H9 (cell line): ENCODE measurements around the gene BHLHE23. TPM values are rescaled to one million over a fixed set of nuclear protein-coding genes. Genes with fewer than 3 reads are reported as not detected.

Source experiments
- DNase-seq: peaks from one replicate; pipeline ENCODE4 v3.0.0-alpha.2; 2017
- H2AFZ ChIP-seq: one replicate; pipeline ENCODE4 v1.6.1; 2013; ENCODE audit warnings: mild to moderate bottlenecking, low read length, control low read depth, moderate library complexity
- H2AK5ac ChIP-seq: 2 replicates; pipeline ENCODE4 v1.6.1; 2013; ENCODE audit warnings: low read length, control low read depth, mixed read lengths; ENCODE audit not compliant: insufficient read length
- H2BK120ac ChIP-seq: one replicate; pipeline ENCODE4 v1.6.1; 2013; ENCODE audit warnings: low read depth, mild to moderate bottlenecking, low read length, control low read depth, inconsistent platforms; ENCODE audit not compliant: poor library complexity, severe bottlenecking
- H2BK12ac ChIP-seq: 2 replicates; pipeline ENCODE4 v1.6.1; 2013; ENCODE audit warnings: low read length, control low read depth, mixed read lengths, low read depth; ENCODE audit not compliant: insufficient read length
- H2BK15ac ChIP-seq: 2 replicates; pipeline ENCODE4 v1.6.1; 2013; ENCODE audit warnings: low read depth, low read length, control low read depth
- H2BK20ac ChIP-seq: one replicate; pipeline ENCODE4 v1.6.1; 2013; ENCODE audit warnings: low read depth, mild to moderate bottlenecking, low read length, control low read depth, inconsistent platforms; ENCODE audit not compliant: poor library complexity, severe bottlenecking
- H2BK5ac ChIP-seq: 2 replicates; pipeline ENCODE4 v1.6.1; 2013; ENCODE audit warnings: low read length, control low read depth, mixed read lengths; ENCODE audit not compliant: insufficient read length
- H3K14ac ChIP-seq: 2 replicates; pipeline ENCODE4 v1.6.1; 2013; ENCODE audit warnings: low read length, control low read depth; ENCODE audit not compliant: insufficient read depth
- H3K18ac ChIP-seq: 2 replicates; pipeline ENCODE4 v1.6.1; 2013; ENCODE audit warnings: low read depth, mild to moderate bottlenecking, mixed read lengths, low read length, control low read depth; ENCODE audit not compliant: insufficient read length
- H3K23ac ChIP-seq: 2 replicates; pipeline ENCODE4 v1.6.1; 2013; ENCODE audit warnings: low read length, control low read depth, mixed read lengths, low read depth; ENCODE audit not compliant: insufficient read length
- H3K23me2 ChIP-seq: 2 replicates; pipeline ENCODE4 v1.6.1; 2013; ENCODE audit warnings: low read depth, mild to moderate bottlenecking, mixed read lengths, low read length, control low read depth; ENCODE audit not compliant: insufficient read length, poor library complexity, severe bottlenecking
- H3K27ac ChIP-seq: 2 replicates; pipeline ENCODE4 v1.5.1; 2013; ENCODE audit warnings: low read length, control low read depth, mixed read lengths, low read depth; ENCODE audit not compliant: insufficient read length
- H3K27me3 ChIP-seq: 2 replicates; pipeline ENCODE4 v1.6.1; 2013; ENCODE audit warnings: low read length, control low read depth, inconsistent platforms; ENCODE audit not compliant: insufficient read depth
- H3K4ac ChIP-seq: 2 replicates; pipeline ENCODE4 v1.6.1; 2013; ENCODE audit warnings: low read depth, mild to moderate bottlenecking, control low read depth, inconsistent platforms, low read length, moderate library complexity
- H3K4me1 ChIP-seq: 2 replicates; pipeline ENCODE4 v1.6.1; 2013; ENCODE audit warnings: low read length, control low read depth, inconsistent platforms; ENCODE audit not compliant: insufficient read depth
- H3K4me2 ChIP-seq: 2 replicates; pipeline ENCODE4 v1.6.1; 2013; ENCODE audit warnings: low read length, control low read depth, mixed read lengths; ENCODE audit not compliant: insufficient read length, insufficient read depth
- H3K56ac ChIP-seq: 2 replicates; pipeline ENCODE4 v1.6.1; 2013; ENCODE audit warnings: low read depth, mild to moderate bottlenecking, mixed read lengths, low read length, control low read depth; ENCODE audit not compliant: insufficient read length
- H3K79me1 ChIP-seq: 2 replicates; pipeline ENCODE4 v1.6.1; 2013; ENCODE audit warnings: low read depth, mild to moderate bottlenecking, moderate library complexity, low read length, control low read depth, inconsistent platforms; ENCODE audit not compliant: insufficient read depth, poor library complexity, severe bottlenecking
- H3K79me2 ChIP-seq: 2 replicates; pipeline ENCODE4 v1.6.1; 2013; ENCODE audit warnings: low read length, control low read depth, inconsistent platforms; ENCODE audit not compliant: insufficient read depth
- H3K9ac ChIP-seq: 2 replicates; pipeline ENCODE4 v1.6.1; 2013; ENCODE audit warnings: low read length, control low read depth, mixed read lengths; ENCODE audit not compliant: insufficient read length; ENCODE audit errors: extremely low read depth
- H3K9me3 ChIP-seq: one replicate; pipeline ENCODE4 v1.6.1; 2013; ENCODE audit warnings: low read depth, low read length, inconsistent platforms; ENCODE audit not compliant: control insufficient read depth
- H3T11ph ChIP-seq: one replicate; pipeline ENCODE4 v1.6.1; 2013; ENCODE audit warnings: mild to moderate bottlenecking, low read length, control low read depth, inconsistent platforms
- H4K20me1 ChIP-seq: one replicate; pipeline ENCODE4 v1.6.1; 2013; ENCODE audit not compliant: control insufficient read depth, insufficient read length, insufficient read depth
- H4K5ac ChIP-seq: 2 replicates; pipeline ENCODE4 v1.6.1; 2013; ENCODE audit warnings: low read depth, mild to moderate bottlenecking, mixed read lengths, low read length, control low read depth; ENCODE audit not compliant: insufficient read length
- H4K8ac ChIP-seq: replicated peaks from 2 replicates; pipeline ENCODE4 v1.6.1; 2013; ENCODE audit warnings: low read length, control low read depth, mixed read lengths, low read depth; ENCODE audit not compliant: insufficient read length
- H4K91ac ChIP-seq: 2 replicates; pipeline ENCODE4 v1.6.1; 2013; ENCODE audit warnings: low read depth, mild to moderate bottlenecking, moderate library complexity, mixed read lengths, low read length, control low read depth; ENCODE audit not compliant: insufficient read length
- H3K27ac Mint-ChIP-seq, 3 experiments: 2 replicates in 2 of 3; 3 replicates in 1 of 3; pipeline ENCODE4 v1.8.0; 2020 to 2021; ENCODE audit warnings: mixed read lengths in 3 of 3, mild to moderate bottlenecking in 1 of 3, moderate library complexity in 1 of 3
- H3K27me3 Mint-ChIP-seq: 2 replicates; pipeline ENCODE4 v1.8.0; 2021; ENCODE audit warnings: low read depth, mild to moderate bottlenecking, moderate library complexity, mixed read lengths
- H3K36me3 Mint-ChIP-seq, 3 experiments: 2 replicates in 2 of 3; 3 replicates in 1 of 3; pipeline ENCODE4 v1.8.0; 2020 to 2021; ENCODE audit warnings: low read depth in 3 of 3, mixed read lengths in 3 of 3; ENCODE audit not compliant: insufficient read depth in 1 of 3
- H3K4me1 Mint-ChIP-seq, 2 experiments: 2 replicates each; pipeline ENCODE4 v1.8.0; 2020; ENCODE audit warnings: mixed read lengths in 2 of 2
- H3K4me3 Mint-ChIP-seq, 2 experiments: 2 replicates in 1 of 2; 3 replicates in 1 of 2; pipeline ENCODE4 v1.8.0; 2020 to 2021; ENCODE audit warnings: mild to moderate bottlenecking in 2 of 2, mixed read lengths in 2 of 2, moderate library complexity in 1 of 2
- H3K9me3 Mint-ChIP-seq, 2 experiments: 2 replicates in 1 of 2; 3 replicates in 1 of 2; pipeline ENCODE4 v1.8.0; 2020; ENCODE audit warnings: mild to moderate bottlenecking in 2 of 2, mixed read lengths in 2 of 2, moderate library complexity in 1 of 2
- CTCF ChIP-seq: fragments of 200-600 bp; sonication (generic); conservative IDR thresholded peaks from 3 replicates; pipeline ENCODE4 v1.8.0; 2021; ENCODE audit warnings: antibody characterized with exemption, mild to moderate bottlenecking
- WGBS: extraction: QIAGEN DNeasy Blood & Tissue Kit; methylation state at CpG from one replicate; pipeline ENCODE4 v1.1.7; 2013; ENCODE audit warnings: missing lambda C conversion rate, low lambda C conversion rate, mixed read lengths; ENCODE audit not compliant: insufficient read length; ENCODE audit errors: extremely low coverage; 5-methylcytosine and 5-hydroxymethylcytosine counted together
- total RNA-seq: library from RNA; stranded (reverse); gene quantifications from 2 replicates; pipeline ENCODE4 v1.2.1, GENCODE V29; 2021

The BHLHE23 gene
- total RNA-seq, 1 experiment from 2014 or later, result 0.35 TPM

- no peaks in the 10 kb centered on the region for H4K20me1 ChIP-seq
- H3K27ac ChIP-seq, result no peak overlapping the region
- DNase-seq, result no peak
- no peak overlapping the region for H3T11ph ChIP-seq
- no peaks in the 10 kb centered on the region for H3K79me2 ChIP-seq
- H3K79me1 ChIP-seq, result no peaks in the 10 kb centered on the region
- WGBS, result no CpG with 5 or more reads among the region's 14 CpGs
- 0 out of 3 replicates have a peak, but pooled peaks have one; percentile 21 for TF ChIP-seq CTCF
- no peak overlapping the region for H3K27ac Mint-ChIP-seq
- no peaks in the 10 kb centered on the region; the same call in 1 of the 2 replicates for H3K27me3 ChIP-seq
- H3K14ac ChIP-seq, result no peak overlapping the region
- peaks cover 3% of the 10 kb centered on the region for H3K23me2 ChIP-seq
- H3K4me3 Mint-ChIP-seq, result no peak overlapping the region
- H2BK20ac ChIP-seq, result no peak overlapping the region
- H2AFZ ChIP-seq, result no peak overlapping the region
- no peak overlapping the region for H4K91ac ChIP-seq
- no peak overlapping the region for H3K9ac ChIP-seq
- H2BK120ac ChIP-seq, result no peak overlapping the region
- no peak overlapping the region for H4K5ac ChIP-seq
- H3K56ac ChIP-seq, result no peak overlapping the region
- no peak overlapping the region for H3K23ac ChIP-seq
- H4K8ac ChIP-seq, result no peak overlapping the region
- H3K18ac ChIP-seq, result no peak overlapping the region
- H3K27me3 Mint-ChIP-seq, result peaks cover 32% of the 10 kb centered on the region
- H2BK5ac ChIP-seq, result no peak overlapping the region
- H3K4me1 Mint-ChIP-seq, result peaks cover 16 to 59% of the 10 kb centered on the region in 2 experiments
- H2BK12ac ChIP-seq, result no peak overlapping the region
- no peak overlapping the region for H2AK5ac ChIP-seq
- H3K9me3 ChIP-seq, result no peaks in the 10 kb centered on the region
- H3K4me2 ChIP-seq, result no peak overlapping the region
- no peak overlapping the region for H2BK15ac ChIP-seq
- no peaks in the 10 kb centered on the region for H3K36me3 Mint-ChIP-seq
- H3K9me3 Mint-ChIP-seq, result no peaks in the 10 kb centered on the region
- peaks cover 6% of the 10 kb centered on the region for H3K4me1 ChIP-seq
- H3K4ac ChIP-seq, result no peak overlapping the region
Observed at GRCh38 chr20:62979310-62979709, 27.5 kb downstream of the BHLHE23 start.
